ENCODE results near the gene TMEM53.

- no peak for TF ChIP-seq CTCF (conservative IDR thresholded peaks at IDR 0.05 in 1 of 2, IDR thresholded peaks at IDR 0.05 in 1 of 2; ENCODE audit: low read depth in 1 of 2, low read length in 2 of 2)
- no peak for TF ChIP-seq EZH2 (IDR thresholded peaks at IDR 0.05; ENCODE audit: low read length, missing control alignments)
These were observed 64.3 kb downstream of the TMEM53 start for GRCh38 chr1:44609768-44610526.
